ENCODE data around the gene MROH2A.

Gene MROH2A

GRCh38 chr2:233761040-233761769 is 16.9 kb upstream of the MROH2A start:
- DNase-seq (ENCODE audit: low spot score), result no peak

DNA sequence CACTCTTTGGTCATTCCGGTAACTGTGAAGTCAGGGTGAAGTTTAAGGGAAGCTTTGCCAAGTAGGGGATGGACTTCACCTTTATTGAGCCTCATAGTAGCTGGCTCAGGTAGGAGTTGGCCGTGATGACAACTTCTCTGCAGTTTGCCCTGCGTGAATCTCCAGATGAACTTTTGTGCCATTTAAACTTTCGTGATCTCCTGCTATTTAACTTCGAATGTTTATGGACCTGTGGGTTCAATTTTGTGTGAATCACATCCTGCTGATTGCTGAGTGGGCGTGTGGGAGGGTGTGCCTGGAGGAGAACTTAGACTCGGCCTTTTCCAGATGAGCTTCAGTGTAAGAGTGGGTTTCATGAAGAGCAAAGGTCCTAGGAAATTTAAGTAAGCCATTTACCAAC is 13.9 kb upstream of the MROH2A start:
- DNase-seq (ENCODE audit: low spot score), result no peak

DNA sequence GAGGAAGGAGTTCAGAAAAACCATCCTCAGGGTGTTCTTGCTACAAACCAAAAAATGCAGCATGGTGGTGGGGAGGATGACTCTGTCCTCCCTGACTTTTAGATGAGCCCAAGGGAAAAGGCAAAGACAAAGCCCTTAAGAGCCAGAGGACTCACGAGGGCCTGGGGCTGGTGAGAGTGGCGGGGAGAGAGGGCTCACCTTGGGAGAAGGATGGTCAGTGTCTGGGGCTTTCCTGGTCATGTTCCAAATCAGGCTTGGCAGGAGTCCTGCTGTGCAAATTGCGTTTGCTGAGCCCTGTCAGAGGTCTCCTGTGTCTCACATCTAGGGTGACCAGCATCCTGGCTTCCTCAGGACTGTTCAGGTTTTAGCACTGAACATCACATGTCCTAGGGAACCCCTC is 13.4 kb upstream of the MROH2A start:
- DNase-seq (ENCODE audit: low spot score), result no peak

GRCh38 chr2:233766416-233766815 is 11.7 kb upstream of the MROH2A start:
- no peak for DNase-seq (ENCODE audit: low spot score)

DNA sequence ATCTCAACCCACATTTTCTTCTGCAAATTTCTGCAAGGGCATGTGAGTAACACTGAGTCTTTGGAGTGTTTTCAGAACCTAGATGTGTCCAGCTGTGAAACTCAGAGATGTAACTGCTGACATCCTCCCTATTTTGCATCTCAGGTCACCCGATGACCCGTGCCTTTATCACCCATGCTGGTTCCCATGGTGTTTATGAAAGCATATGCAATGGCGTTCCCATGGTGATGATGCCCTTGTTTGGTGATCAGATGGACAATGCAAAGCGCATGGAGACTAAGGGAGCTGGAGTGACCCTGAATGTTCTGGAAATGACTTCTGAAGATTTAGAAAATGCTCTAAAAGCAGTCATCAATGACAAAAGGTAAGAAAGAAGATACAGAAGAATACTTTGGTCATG is 10.1 kb upstream of the MROH2A start:
- DNase-seq (ENCODE audit: low spot score), result no peak

DNA sequence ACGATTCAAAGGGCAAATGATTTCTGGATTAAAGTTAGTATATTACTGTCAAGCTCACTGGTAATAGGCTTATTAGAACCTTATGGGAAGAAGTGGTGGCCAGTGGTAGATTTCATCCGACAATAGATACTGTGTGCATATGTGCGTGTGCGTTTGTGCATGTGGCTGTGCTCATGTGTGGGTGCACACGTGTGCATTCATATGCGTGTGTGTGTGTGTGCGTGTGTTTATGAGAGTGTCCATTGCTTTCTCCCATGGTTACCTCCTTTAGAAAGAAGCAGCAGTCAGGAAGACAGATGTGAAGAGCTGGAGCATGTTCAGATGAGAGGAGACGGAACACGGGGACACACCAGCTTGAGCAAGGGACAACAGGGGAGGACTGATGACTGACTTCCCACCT is 8.9 kb upstream of the MROH2A start:
- DNase-seq (ENCODE audit: low spot score), result no peak

- no peak for DNase-seq (ENCODE audit: low spot score)
Measured at GRCh38 chr2:233772153-233772552, 6.0 kb upstream of the MROH2A start.

DNA sequence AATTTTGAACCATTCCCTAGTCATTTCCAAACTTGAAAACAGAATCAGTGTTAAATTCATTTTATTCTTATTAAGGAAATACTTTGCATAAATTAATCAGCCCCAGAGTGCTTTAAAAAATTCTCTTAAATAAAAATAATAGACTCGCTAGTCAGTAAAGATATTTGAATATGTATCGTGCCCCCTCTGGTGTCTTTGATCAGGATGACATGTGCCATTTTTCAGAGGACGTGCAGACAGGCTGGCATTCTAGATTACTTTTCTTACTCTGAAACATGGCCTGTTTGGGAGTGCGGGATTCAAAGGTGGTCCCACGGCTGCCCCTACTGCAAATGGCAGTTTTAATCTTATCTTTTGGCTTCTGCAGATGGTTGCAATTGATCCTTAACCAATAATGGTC is 5.5 kb upstream of the MROH2A start:
- DNase-seq (ENCODE audit: low spot score), result no peak

- DNase-seq (ENCODE audit: low spot score), result no peak
Measured at GRCh38 chr2:233773854-233774253, 4.3 kb upstream of the MROH2A start.

DNA sequence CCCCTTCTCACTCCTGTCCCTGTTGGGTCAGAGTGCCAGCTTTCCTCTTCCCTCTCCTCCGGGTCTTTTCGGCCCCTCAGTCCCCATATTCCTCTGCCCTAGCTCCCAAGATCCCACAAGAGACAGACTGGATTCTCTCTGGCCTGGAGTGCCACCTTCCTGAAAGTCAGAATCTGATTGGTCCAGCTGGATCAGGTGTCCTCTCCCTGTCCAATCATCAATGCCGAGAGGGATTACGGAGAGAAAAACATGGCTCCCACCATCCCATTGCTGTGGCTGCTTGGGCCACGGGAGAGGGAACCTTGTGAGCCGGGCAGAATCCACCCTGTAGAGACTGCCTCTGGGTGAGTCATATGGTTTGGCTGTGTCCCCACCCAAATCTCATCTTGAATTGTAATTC is 2.7 kb upstream of the MROH2A start:
- no peak for DNase-seq (ENCODE audit: low spot score)

DNA sequence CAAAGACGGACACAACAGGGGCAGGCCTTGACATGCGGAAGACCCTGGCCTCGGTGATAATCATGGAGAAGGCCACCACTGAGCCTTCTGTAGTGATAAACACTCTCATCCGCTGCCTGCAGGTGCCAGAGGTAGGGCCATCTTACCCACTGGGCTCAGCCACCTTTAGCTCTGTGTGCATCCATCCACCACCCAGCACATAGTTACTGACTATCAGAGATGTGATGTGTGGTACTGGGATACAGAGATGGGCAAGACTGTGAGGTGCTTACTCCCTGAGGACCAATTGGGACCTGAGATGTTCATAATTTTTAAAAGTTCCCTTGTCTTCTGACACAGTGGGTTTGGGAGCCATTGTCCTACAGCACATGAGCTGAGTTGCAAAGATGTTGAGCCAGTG is 1.6 kb downstream of the MROH2A start:
- no peak for DNase-seq (ENCODE audit: low spot score)

DNA sequence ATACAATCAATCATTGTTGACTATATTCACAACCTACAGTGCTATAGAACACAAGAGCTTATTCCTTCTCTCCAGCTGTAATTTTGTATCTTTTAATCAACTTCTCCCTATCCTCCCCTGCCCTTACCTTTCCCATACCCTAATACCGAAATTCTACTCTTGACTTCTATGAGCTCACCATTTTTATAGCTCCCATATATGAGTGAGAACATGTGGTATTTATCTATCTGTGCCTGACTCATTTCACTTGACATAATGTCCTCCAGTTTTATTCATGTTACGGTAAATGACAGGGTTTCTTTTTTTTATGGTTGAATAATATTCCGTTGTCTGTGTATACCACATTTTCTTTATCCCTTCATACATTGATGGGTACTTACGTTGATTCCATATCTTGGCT is 2.6 kb downstream of the MROH2A start:
- no peak for DNase-seq (ENCODE audit: low spot score)

DNA sequence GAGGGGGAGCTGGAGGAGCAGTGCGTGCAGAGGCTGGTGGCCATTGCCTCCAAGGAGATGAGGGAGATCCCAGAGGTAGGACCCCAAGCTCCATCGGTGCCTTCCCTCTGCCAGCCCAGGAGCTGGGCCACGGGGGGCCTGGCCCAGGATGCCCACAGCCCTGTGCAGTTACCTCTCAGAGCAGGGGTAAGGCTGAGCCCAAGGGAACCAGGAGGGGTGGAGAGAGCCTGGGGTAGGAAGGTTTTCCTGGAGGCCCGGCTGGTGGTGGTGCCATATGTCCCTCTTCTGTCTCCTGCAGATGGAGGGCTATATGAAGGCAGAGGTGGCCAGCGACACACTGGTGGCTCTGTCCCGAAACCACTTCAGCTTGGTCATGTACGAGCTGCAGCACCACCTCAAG is 11.4 kb downstream of the MROH2A start:
- DNase-seq (ENCODE audit: low spot score), result no peak

- no peak for DNase-seq (ENCODE audit: low spot score)
Measured at GRCh38 chr2:233791151-233791882, 13.2 kb downstream of the MROH2A start.

- no peak for DNase-seq (ENCODE audit: low spot score)
Measured at GRCh38 chr2:233791883-233792329, 13.8 kb downstream of the MROH2A start.

- no peak for DNase-seq (ENCODE audit: low spot score)
Measured at GRCh38 chr2:233792720-233793119, 14.6 kb downstream of the MROH2A start.

- DNase-seq (ENCODE audit: low spot score), result no peak
Measured at GRCh38 chr2:233793465-233794127, 15.5 kb downstream of the MROH2A start.

- no peak for DNase-seq (ENCODE audit: low spot score)
Measured at GRCh38 chr2:233794128-233794658, 16.1 kb downstream of the MROH2A start.

DNA sequence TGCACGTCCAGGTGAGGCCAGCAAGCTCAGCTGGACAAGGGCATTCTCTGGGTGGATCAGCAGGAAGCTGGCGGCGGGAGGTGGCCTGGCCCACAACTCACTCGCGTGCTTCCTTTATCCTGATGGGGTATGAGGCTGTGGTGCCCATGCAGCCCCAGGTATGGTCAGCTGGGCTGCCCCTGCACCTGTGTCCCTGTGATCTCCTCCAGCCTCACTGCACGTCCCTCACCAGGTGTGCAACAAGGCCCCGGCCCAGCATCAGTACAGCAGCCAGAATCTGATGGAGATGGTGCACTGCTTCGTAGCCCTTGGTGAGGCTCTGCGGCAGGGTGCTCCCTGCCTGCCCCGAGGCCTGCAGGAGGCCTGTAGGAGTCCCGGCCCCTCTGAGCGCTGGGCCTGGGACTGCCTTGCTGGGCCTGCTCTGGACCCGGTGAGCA is 17.6 kb downstream of the MROH2A start:
- DNase-seq (ENCODE audit: low spot score), result no peak

- DNase-seq (ENCODE audit: low spot score), result no peak
Measured at GRCh38 chr2:233796254-233796653, 18.1 kb downstream of the MROH2A start.

- DNase-seq (ENCODE audit: low spot score), result no peak
Measured at GRCh38 chr2:233798335-233799086, 20.4 kb downstream of the MROH2A start.

DNA sequence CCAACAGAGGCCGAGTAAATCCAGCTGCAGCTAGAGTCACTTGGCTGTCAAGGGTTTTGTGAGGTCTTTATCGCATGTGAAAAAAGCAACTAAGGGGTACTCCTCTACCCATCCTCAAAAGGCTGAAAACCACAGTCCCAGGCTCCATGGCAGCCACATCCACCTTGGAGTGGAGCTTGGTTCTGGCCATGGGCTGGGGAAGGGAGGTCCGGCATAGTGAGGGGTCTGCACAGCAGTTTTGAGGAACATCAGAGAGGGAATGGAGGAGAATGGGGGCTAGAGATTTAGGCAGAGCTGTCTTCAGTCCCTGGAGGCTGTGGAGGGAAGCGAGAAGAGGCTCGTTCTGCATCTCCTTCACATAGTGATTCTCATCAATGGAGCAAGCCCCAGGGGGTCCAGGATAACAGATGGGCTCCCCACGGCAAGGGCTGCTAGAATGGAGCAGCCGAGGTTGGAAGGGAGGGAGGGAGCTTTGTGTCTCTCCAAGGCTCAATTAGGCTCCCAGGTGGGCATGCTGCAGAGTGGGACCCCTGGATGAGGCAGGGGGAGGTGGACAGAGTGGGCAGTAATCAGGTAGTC is 21.0 kb downstream of the MROH2A start:
- DNase-seq (ENCODE audit: low spot score), result no peak

Data from HuH-7 (cell line).